Left kidney (tissue), 2 donors: ENCODE results near the gene APOBEC3C. TPM values are rescaled to one million over a fixed set of nuclear protein-coding genes. Genes with fewer than 3 reads are reported as not detected.
"Not testable (repeated sequence)": the region's sequence is repeated elsewhere in the genome, so short reads cannot be mapped to it uniquely, and the experiment has no call there.

Experiments
- DNase-seq: peaks from one replicate; pipeline ENCODE4 v3.0.0-alpha.2; 2013
- polyA plus RNA-seq: library from polyadenylated mRNA; unstranded; fragments of 120-200 nt; gene quantifications from one replicate; pipeline ENCODE4 v1.2.1, GENCODE V29; 2013; ENCODE audit not compliant: insufficient read length

The APOBEC3C gene
- polyA plus RNA-seq, 1 donor: 8.9 TPM

DNA sequence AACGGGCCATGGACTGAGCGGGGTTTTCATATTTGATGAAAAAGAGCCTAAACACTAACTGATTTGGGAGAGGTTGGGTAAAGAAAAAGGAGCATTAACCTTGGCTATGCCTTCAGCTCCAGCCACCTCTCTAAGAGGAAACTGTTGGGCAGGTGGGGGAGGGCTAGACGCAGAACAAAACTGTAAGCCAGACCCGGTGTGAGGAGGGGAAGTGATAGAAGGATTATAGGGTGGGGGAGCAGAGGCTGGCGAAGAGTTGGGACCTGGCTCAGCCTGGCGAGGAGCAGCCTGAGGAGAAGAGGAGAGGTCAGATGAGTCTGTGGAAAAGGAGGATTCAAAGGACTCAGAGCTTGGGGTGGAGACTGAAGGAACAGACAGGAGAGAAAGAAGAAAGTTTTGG lies 47.2 kb downstream of the APOBEC3C start:
- not testable (repeated sequence) for DNase-seq

DNA sequence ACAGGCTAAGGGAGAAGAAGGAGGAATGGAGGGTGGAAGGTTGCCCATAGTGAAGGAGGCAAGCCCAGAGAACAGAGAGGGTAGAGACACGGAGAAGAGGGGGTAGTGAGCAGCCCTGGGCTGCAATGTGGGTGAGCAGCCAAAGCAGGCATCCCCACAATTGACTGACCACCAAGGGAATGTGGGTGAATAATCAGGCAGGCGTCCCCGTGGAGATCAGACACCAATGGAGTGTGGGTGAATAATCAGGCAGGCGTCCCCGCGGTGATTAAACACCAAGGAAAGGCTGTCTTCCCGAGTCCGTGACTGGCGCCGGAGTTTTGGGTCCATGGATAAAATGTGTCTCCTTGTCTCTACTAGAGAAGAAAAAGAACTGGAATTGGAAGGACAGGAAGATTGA lies 47.9 kb downstream of the APOBEC3C start:
- not testable (repeated sequence) for DNase-seq

DNA sequence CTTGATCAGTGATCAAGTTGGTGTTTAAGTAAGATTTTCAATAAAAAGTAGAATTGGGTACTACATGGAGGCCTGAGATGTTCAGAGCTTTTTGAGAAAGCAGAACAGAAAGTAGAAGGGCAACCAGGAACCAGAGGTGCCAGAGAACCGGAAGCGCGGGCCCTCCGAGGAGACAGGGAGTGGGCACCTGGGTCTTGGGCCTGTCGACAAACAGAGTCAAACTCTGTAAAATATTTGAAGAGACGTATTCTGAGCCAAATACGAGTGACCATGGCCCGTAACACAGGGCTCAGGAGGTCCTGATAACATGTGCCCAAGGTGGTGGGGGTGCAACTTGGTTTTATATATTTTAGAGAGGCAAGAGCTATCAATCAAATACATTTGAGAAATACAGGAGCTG lies 49.8 kb downstream of the APOBEC3C start:
- DNase-seq: not testable (repeated sequence)

DNA sequence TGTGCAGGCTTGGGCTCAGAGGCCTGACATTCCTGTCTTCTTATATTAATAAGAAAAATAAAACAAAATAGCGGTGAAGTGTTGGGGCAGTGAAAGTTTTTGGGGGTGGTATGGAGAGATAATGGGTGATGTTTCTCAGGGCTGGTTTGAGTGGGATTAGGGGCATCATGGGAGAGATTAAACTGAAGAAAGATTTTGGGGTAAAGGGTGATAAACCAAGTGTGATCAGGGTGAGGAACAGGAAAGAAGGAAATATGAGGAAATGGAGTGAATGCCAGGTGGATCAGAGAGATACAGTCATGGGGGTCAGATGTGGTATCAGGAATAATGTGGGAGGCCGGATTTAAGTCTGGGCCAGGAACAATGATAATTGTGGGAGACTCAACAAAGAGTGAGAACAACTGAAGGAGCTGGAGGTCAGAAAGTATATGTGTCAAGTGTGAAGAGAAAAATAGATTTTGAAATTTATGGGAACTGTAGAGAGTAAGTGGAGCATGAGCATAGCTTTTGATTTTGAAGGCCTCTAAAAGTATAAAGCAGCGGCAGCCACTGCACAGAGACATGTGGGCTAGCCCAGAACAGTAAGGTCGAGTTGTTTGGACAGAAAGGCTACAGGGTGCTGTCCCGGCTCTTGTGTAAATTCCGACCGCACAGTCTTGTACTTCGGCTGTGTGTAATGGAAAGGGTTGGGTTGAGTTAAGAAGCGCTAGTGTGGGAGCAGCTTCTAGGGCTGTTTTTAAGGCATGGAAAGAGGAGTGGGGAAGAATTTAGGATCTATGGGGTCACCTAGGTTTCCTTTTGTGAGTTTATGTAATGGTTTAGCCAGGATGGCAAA lies 52.6 kb downstream of the APOBEC3C start:
- DNase-seq: not testable (repeated sequence)

DNA sequence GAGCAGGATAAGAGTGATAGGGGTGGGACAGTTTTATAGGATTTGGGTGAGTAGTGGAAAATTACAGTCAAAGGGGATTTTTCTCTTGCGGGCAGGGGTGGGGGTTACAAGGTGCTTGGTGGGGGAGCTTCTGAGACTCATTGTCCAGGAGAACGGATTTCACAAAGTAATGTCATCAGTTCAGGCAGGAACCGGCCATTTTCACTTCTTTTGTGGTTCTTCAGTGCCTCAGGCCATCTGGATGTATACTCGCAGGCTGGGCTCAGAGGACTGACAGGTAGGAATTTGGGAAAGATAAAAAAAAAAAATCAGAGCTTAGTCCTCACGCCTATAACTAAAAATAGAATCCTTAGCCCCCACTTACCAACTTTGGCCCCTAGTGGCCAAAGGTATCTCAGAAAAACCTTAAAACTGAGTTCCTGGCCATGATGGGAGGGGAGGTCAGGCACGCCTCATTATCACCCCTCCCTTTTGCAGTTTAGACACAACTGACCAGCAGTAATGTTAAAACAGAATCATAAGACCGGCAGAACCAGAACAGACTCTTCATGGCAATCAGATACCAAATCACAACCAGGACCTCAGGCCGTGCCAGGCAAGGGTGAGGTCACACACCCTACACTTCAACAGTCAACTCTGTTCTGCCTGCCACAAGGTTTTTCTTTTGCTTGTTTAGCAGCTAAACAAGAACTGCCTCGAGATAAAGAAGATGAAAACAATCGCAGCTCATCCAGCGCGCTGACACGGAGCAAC lies 54.2 kb downstream of the APOBEC3C start:
- no peak for DNase-seq

Other genes starting within 250 kb of the APOBEC3C start
- 30.2 TPM for gene DNAL4, start 220.1 kb upstream of the APOBEC3C start, polyA plus RNA-seq
- gene NPTXR, start 170.2 kb upstream of the APOBEC3C start, polyA plus RNA-seq: 4.2 TPM
- 35.9 TPM for gene CBX6, start 142.0 kb upstream of the APOBEC3C start, polyA plus RNA-seq
- gene APOBEC3A, start 56.6 kb upstream of the APOBEC3C start, polyA plus RNA-seq: 0.13 TPM
- 4.4 TPM for gene APOBEC3B, start 31.9 kb upstream of the APOBEC3C start, polyA plus RNA-seq
- gene APOBEC3D, start 6.9 kb downstream of the APOBEC3C start, polyA plus RNA-seq: 1.3 TPM
- gene APOBEC3F, start 26.6 kb downstream of the APOBEC3C start, polyA plus RNA-seq: 8.5 TPM
- gene APOBEC3G, start 63.0 kb downstream of the APOBEC3C start, polyA plus RNA-seq: 5.2 TPM
- 0.23 TPM for gene APOBEC3H, start 83.0 kb downstream of the APOBEC3C start, polyA plus RNA-seq
- 9.1 TPM for gene CBX7, start 138.4 kb downstream of the APOBEC3C start, polyA plus RNA-seq
- gene PDGFB, start 230.7 kb downstream of the APOBEC3C start, polyA plus RNA-seq: 10.5 TPM